GM23338 (cell line): ENCODE results near the gene MAPT. TPM values are rescaled to one million over a fixed set of nuclear protein-coding genes. Genes with fewer than 3 reads are reported as not detected.

ENCODE experiments used
- ATAC-seq: fragments of 200-7000 bp; cut with Tn5 transposase; 3 replicates; pipeline ENCODE4 v1.9.1; 2020
- DNase-seq: peaks from one replicate; pipeline ENCODE4 v3.0.0-alpha.2; 2015; ENCODE audit warnings: low spot score
- H2AFZ ChIP-seq: fragments of 200-600 bp; sonication (generic); 2 replicates; pipeline ENCODE4 v1.8.0; 2016; ENCODE audit warnings: antibody characterized with exemption, mild to moderate bottlenecking, moderate library complexity
- H3F3A ChIP-seq: fragments of 200-600 bp; sonication (generic); replicated peaks from 2 replicates; pipeline ENCODE4 v1.8.0; 2017; ENCODE audit warnings: antibody characterized with exemption, mixed run types, low read depth
- H3K27ac ChIP-seq: fragments of 200-600 bp; sonication (generic); 2 replicates; pipeline ENCODE4 v1.6.1; 2016; ENCODE audit warnings: low read depth
- H3K27me3 ChIP-seq: fragments of 200-600 bp; sonication (generic); 2 replicates; pipeline ENCODE4 v1.8.0; 2016; ENCODE audit warnings: mild to moderate bottlenecking, mixed run types, moderate library complexity; ENCODE audit not compliant: insufficient read depth
- H3K36me3 ChIP-seq: fragments of 200-600 bp; sonication (generic); 2 replicates; pipeline ENCODE4 v1.8.0; 2016; ENCODE audit warnings: mild to moderate bottlenecking; ENCODE audit not compliant: insufficient read depth
- H3K4me1 ChIP-seq: fragments of 200-600 bp; sonication (generic); 2 replicates; pipeline ENCODE4 v1.8.0; 2016; ENCODE audit warnings: mild to moderate bottlenecking, moderate library complexity; ENCODE audit not compliant: insufficient read depth
- H3K4me2 ChIP-seq: fragments of 200-600 bp; sonication (generic); 2 replicates; pipeline ENCODE4 v1.7.1; 2017; ENCODE audit warnings: mixed run types
- H3K4me3 ChIP-seq: fragments of 200-600 bp; sonication (generic); 2 replicates; pipeline ENCODE4 v1.6.1; 2016; ENCODE audit warnings: mixed run types
- H3K79me2 ChIP-seq: fragments of 200-600 bp; sonication (generic); replicated peaks from 2 replicates; pipeline ENCODE4 v1.8.0; 2017; ENCODE audit warnings: mild to moderate bottlenecking; ENCODE audit not compliant: insufficient read depth
- H3K9me2 ChIP-seq: fragments of 200-600 bp; sonication (generic); 2 replicates; pipeline ENCODE4 v1.8.0; 2017; ENCODE audit not compliant: insufficient read depth
- H4K20me1 ChIP-seq: fragments of 200-600 bp; sonication (generic); replicated peaks from 2 replicates; pipeline ENCODE4 v1.8.0; 2017; ENCODE audit warnings: mild to moderate bottlenecking; ENCODE audit not compliant: insufficient read depth
- H3K27ac Mint-ChIP-seq: 2 replicates; pipeline ENCODE4 v1.8.0; 2020; ENCODE audit warnings: inconsistent platforms, mild to moderate bottlenecking, moderate library complexity, mixed read lengths
- H3K27me3 Mint-ChIP-seq: 3 replicates; pipeline ENCODE4 v1.8.0; 2022; ENCODE audit warnings: low read depth, mild to moderate bottlenecking, moderate library complexity, mixed read lengths, inconsistent platforms; ENCODE audit not compliant: insufficient read depth, poor library complexity
- H3K36me3 Mint-ChIP-seq: 3 replicates; pipeline ENCODE4 v1.8.0; 2021; ENCODE audit warnings: low read depth, mild to moderate bottlenecking, inconsistent platforms, moderate library complexity, mixed read lengths
- H3K4me1 Mint-ChIP-seq: 3 replicates; pipeline ENCODE4 v1.8.0; 2020; ENCODE audit warnings: mild to moderate bottlenecking, inconsistent platforms, mixed read lengths
- H3K4me3 Mint-ChIP-seq: 3 replicates; pipeline ENCODE4 v1.8.0; 2021; ENCODE audit warnings: moderate library complexity, mild to moderate bottlenecking, inconsistent platforms, mixed read lengths
- H3K9me3 Mint-ChIP-seq: 3 replicates; pipeline ENCODE4 v1.8.0; 2020; ENCODE audit warnings: moderate library complexity, mild to moderate bottlenecking, inconsistent platforms, mixed read lengths
- EZH2 ChIP-seq: fragments of 200-600 bp; sonication (generic); IDR thresholded peaks from one replicate; pipeline ENCODE4 v1.8.0; 2017; ENCODE audit warnings: antibody characterized with exemption, mild to moderate bottlenecking, low read depth; ENCODE audit not compliant: unreplicated experiment
- EZH2phosphoT487 ChIP-seq: fragments of 200-600 bp; sonication (generic); IDR thresholded peaks from one replicate; pipeline ENCODE4 v1.8.1; 2018; ENCODE audit warnings: antibody characterized with exemption; ENCODE audit not compliant: unreplicated experiment
- JUNB ChIP-seq: IDR thresholded peaks from one replicate; pipeline ENCODE4 v1.6.1; 2016; ENCODE audit warnings: antibody characterized with exemption; ENCODE audit not compliant: unreplicated experiment
- STAT1 ChIP-seq: IDR thresholded peaks from one replicate; pipeline ENCODE4 v1.6.1; 2016; ENCODE audit warnings: antibody characterized with exemption; ENCODE audit not compliant: unreplicated experiment
- ZNF114 ChIP-seq: fragments of 250-450 bp; sonication (Bioruptor Pico); IDR thresholded peaks from 2 replicates; pipeline ENCODE4 v1.5.0; 2020; ENCODE audit warnings: mild to moderate bottlenecking, moderate library complexity
- ZNF331 ChIP-seq: fragments of 250-450 bp; sonication (Bioruptor Pico); IDR thresholded peaks from 2 replicates; pipeline ENCODE4 v1.5.0; 2020; ENCODE audit warnings: low read depth, mild to moderate bottlenecking, moderate library complexity
- polyA plus RNA-seq: library from polyadenylated mRNA; unstranded; fragments of >200 nt; fragmentation: Nextera tagmentation; extraction: Ambion mirVana; gene quantifications from 2 replicates; pipeline ENCODE4 v1.2.1, GENCODE V29; 2016
- total RNA-seq: library from RNA; depleted of rRNA; stranded (reverse); fragments of >200 nt; shearing (Covaris generic); gene quantifications from 2 replicates; pipeline ENCODE4 v1.2.3, GENCODE V29; 2014
- TF ChIP-seq, protein P1 (sequence below), 2 experiments: fragments of 200-600 bp in 1 of 2; sonication (generic) in 1 of 2; conservative IDR thresholded peaks; 2 replicates each; pipeline versions ENCODE4 v1.5.1 to v1.6.1; 2016 to 2017; ENCODE audit warnings: antibody characterized with exemption in 2 of 2, low read depth in 2 of 2, mild to moderate bottlenecking in 2 of 2, moderate library complexity in 1 of 2
- TF ChIP-seq, protein P2 (sequence below): fragments of 250-450 bp; sonication (Bioruptor Pico); IDR thresholded peaks from 2 replicates; pipeline ENCODE4 v1.5.0; 2020; ENCODE audit warnings: mild to moderate bottlenecking, moderate library complexity

Gene MAPT
- total and polyA plus RNA-seq, 2 experiments from 2014 or later, result 1.1 to 2.1 TPM

DNA sequence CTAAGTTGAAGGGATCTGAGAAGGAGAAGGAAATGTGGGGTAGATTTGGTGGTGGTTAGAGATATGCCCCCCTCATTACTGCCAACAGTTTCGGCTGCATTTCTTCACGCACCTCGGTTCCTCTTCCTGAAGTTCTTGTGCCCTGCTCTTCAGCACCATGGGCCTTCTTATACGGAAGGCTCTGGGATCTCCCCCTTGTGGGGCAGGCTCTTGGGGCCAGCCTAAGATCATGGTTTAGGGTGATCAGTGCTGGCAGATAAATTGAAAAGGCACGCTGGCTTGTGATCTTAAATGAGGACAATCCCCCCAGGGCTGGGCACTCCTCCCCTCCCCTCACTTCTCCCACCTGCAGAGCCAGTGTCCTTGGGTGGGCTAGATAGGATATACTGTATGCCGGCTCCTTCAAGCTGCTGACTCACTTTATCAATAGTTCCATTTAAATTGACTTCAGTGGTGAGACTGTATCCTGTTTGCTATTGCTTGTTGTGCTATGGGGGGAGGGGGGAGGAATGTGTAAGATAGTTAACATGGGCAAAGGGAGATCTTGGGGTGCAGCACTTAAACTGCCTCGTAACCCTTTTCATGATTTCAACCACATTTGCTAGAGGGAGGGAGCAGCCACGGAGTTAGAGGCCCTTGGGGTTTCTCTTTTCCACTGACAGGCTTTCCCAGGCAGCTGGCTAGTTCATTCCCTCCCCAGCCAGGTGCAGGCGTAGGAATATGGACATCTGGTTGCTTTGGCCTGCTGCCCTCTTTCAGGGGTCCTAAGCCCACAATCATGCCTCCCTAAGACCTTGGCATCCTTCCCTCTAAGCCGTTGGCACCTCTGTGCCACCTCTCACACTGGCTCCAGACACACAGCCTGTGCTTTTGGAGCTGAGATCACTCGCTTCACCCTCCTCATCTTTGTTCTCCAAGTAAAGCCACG, 133.0 kb downstream of the MAPT start:
- ATAC-seq, result peak; percentile 14
- no peak for DNase-seq
- H3K79me2 ChIP-seq, result no peaks in the 10 kb centered on the region
- peaks cover 39% of the 10 kb centered on the region for H3K36me3 Mint-ChIP-seq
- no peak overlapping the region for H2AFZ ChIP-seq
- H4K20me1 ChIP-seq, result peaks cover 5% of the 10 kb centered on the region
- peaks cover 28% of the 10 kb centered on the region for H3K27me3 Mint-ChIP-seq
- peaks cover 41% of the 10 kb centered on the region for H3K4me1 ChIP-seq
- no peak overlapping the region for H3K4me3 ChIP-seq
- no peak overlapping the region; the same call in 2 of the 3 replicates for H3K4me3 Mint-ChIP-seq
- no peak for TF ChIP-seq ZNF114
- no peak for TF ChIP-seq STAT1
- peak overlapping the region; percentile 87 for H3K27ac Mint-ChIP-seq
- H3K4me1 Mint-ChIP-seq, result peaks cover 51% of the 10 kb centered on the region
- peaks cover 8% of the 10 kb centered on the region; the same call in 1 of the 2 replicates for H3F3A ChIP-seq
- H3K36me3 ChIP-seq, result 0 out of 2 replicates have a peak, but pooled peaks cover 1% of the 10 kb centered on the region
- peak overlapping the region; percentile 51; the same call in 1 of the 2 replicates for H3K4me2 ChIP-seq
- H3K9me3 Mint-ChIP-seq, result no peaks in the 10 kb centered on the region
- no peaks in the 10 kb centered on the region for H3K9me2 ChIP-seq
- peak overlapping the region; percentile 77 for H3K27ac ChIP-seq
- no peaks in the 10 kb centered on the region for H3K27me3 ChIP-seq

DNA sequence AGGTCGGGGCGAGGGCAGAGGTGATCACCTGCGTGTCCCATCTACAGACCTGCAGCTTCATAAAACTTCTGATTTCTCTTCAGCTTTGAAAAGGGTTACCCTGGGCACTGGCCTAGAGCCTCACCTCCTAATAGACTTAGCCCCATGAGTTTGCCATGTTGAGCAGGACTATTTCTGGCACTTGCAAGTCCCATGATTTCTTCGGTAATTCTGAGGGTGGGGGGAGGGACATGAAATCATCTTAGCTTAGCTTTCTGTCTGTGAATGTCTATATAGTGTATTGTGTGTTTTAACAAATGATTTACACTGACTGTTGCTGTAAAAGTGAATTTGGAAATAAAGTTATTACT, 133.6 kb downstream of the MAPT start:
- no peak for TF ChIP-seq EZH2
- TF ChIP-seq, protein P1, sequence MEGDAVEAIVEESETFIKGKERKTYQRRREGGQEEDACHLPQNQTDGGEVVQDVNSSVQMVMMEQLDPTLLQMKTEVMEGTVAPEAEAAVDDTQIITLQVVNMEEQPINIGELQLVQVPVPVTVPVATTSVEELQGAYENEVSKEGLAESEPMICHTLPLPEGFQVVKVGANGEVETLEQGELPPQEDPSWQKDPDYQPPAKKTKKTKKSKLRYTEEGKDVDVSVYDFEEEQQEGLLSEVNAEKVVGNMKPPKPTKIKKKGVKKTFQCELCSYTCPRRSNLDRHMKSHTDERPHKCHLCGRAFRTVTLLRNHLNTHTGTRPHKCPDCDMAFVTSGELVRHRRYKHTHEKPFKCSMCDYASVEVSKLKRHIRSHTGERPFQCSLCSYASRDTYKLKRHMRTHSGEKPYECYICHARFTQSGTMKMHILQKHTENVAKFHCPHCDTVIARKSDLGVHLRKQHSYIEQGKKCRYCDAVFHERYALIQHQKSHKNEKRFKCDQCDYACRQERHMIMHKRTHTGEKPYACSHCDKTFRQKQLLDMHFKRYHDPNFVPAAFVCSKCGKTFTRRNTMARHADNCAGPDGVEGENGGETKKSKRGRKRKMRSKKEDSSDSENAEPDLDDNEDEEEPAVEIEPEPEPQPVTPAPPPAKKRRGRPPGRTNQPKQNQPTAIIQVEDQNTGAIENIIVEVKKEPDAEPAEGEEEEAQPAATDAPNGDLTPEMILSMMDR (conservative IDR thresholded peaks at IDR 0.05; ENCODE audit: low read depth in 2 of 2), result no peak
- TF ChIP-seq STAT1, result no peak
- no peak for TF ChIP-seq ZNF331
- TF ChIP-seq, protein P2, sequence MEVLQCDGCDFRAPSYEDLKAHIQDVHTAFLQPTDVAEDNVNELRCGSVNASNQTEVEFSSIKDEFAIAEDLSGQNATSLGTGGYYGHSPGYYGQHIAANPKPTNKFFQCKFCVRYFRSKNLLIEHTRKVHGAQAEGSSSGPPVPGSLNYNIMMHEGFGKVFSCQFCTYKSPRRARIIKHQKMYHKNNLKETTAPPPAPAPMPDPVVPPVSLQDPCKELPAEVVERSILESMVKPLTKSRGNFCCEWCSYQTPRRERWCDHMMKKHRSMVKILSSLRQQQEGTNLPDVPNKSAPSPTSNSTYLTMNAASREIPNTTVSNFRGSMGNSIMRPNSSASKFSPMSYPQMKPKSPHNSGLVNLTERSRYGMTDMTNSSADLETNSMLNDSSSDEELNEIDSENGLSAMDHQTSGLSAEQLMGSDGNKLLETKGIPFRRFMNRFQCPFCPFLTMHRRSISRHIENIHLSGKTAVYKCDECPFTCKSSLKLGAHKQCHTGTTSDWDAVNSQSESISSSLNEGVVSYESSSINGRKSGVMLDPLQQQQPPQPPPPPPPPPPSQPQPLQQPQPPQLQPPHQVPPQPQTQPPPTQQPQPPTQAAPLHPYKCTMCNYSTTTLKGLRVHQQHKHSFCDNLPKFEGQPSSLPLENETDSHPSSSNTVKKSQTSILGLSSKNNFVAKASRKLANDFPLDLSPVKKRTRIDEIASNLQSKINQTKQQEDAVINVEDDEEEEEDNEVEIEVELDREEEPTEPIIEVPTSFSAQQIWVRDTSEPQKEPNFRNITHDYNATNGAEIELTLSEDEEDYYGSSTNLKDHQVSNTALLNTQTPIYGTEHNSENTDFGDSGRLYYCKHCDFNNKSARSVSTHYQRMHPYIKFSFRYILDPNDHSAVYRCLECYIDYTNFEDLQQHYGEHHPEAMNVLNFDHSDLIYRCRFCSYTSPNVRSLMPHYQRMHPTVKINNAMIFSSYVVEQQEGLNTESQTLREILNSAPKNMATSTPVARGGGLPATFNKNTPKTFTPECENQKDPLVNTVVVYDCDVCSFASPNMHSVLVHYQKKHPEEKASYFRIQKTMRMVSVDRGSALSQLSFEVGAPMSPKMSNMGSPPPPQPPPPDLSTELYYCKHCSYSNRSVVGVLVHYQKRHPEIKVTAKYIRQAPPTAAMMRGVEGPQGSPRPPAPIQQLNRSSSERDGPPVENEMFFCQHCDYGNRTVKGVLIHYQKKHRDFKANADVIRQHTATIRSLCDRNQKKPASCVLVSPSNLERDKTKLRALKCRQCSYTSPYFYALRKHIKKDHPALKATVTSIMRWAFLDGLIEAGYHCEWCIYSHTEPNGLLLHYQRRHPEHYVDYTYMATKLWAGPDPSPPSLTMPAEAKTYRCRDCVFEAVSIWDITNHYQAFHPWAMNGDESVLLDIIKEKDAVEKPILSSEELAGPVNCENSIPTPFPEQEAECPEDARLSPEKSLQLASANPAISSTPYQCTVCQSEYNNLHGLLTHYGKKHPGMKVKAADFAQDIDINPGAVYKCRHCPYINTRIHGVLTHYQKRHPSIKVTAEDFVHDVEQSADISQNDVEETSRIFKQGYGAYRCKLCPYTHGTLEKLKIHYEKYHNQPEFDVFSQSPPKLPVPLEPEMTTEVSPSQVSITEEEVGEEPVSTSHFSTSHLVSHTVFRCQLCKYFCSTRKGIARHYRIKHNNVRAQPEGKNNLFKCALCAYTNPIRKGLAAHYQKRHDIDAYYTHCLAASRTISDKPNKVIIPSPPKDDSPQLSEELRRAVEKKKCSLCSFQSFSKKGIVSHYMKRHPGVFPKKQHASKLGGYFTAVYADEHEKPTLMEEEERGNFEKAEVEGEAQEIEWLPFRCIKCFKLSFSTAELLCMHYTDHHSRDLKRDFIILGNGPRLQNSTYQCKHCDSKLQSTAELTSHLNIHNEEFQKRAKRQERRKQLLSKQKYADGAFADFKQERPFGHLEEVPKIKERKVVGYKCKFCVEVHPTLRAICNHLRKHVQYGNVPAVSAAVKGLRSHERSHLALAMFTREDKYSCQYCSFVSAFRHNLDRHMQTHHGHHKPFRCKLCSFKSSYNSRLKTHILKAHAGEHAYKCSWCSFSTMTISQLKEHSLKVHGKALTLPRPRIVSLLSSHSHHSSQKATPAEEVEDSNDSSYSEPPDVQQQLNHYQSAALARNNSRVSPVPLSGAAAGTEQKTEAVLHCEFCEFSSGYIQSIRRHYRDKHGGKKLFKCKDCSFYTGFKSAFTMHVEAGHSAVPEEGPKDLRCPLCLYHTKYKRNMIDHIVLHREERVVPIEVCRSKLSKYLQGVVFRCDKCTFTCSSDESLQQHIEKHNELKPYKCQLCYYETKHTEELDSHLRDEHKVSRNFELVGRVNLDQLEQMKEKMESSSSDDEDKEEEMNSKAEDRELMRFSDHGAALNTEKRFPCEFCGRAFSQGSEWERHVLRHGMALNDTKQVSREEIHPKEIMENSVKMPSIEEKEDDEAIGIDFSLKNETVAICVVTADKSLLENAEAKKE, result no peak
- no peak for TF ChIP-seq EZH2phosphoT487
- no peak for TF ChIP-seq JUNB
- Mint-ChIP-seq H3K4me3 (no peak overlapping the region; the same call in 2 of the 3 replicates), H3K36me3 (peaks cover 45% of the 10 kb centered on the region), H3K9me3 (no peaks in the 10 kb centered on the region), H3K4me1 (peaks cover 51% of the 10 kb centered on the region), H3K27ac (peak overlapping the region; percentile 38; the same call in 1 of the 2 replicates), H3K27me3 (peaks cover 29% of the 10 kb centered on the region)
- peaks cover 8% of the 10 kb centered on the region; the same call in 1 of the 2 replicates for H3K36me3 ChIP-seq
- H3K27ac ChIP-seq, result peak overlapping the region; percentile 77
- H3K4me2 ChIP-seq, result 0 out of 2 replicates have a peak overlapping the region, but pooled peaks have one; percentile 51
- no peaks in the 10 kb centered on the region for H3K27me3 ChIP-seq
- H4K20me1 ChIP-seq, result peaks cover 6% of the 10 kb centered on the region
- no peak overlapping the region for H2AFZ ChIP-seq
- H3K4me3 ChIP-seq, result no peak overlapping the region
- H3F3A ChIP-seq, result peaks cover 8% of the 10 kb centered on the region; the same call in 1 of the 2 replicates
- no peaks in the 10 kb centered on the region for H3K79me2 ChIP-seq
- no peak for ATAC-seq
- H3K4me1 ChIP-seq, result peaks cover 41% of the 10 kb centered on the region
- DNase-seq, result no peak
- no peaks in the 10 kb centered on the region for H3K9me2 ChIP-seq
